Body of pancreas (tissue), 4 donors: ENCODE results near the gene NOTCH4. TPM values are rescaled to one million over a fixed set of nuclear protein-coding genes. Genes with fewer than 3 reads are reported as not detected.

Experiments used
- ATAC-seq: fragments of 150-250 bp; one replicate; pipeline ENCODE4 v1.9.1; 2016
- DNase-seq, 4 donors: peaks; one replicate each; pipeline ENCODE4 v3.0.0-alpha.2; 2019
- H3K27ac ChIP-seq, 4 donors: fragments of 200-600 bp; sonication (generic); 1 replicate in 3 of 4; 2 replicates in 1 of 4; pipeline versions ENCODE4 v1.5.1 to v1.6.1; 2016 to 2019; ENCODE audit warnings: mild to moderate bottlenecking in 1 of 4, mixed read lengths in 1 of 4, moderate library complexity in 1 of 4
- H3K27me3 ChIP-seq, 2 donors: fragments of 200-600 bp; sonication (generic); one replicate each; pipeline ENCODE4 v1.6.0; 2016; ENCODE audit warnings: mild to moderate bottlenecking in 1 of 2
- H3K36me3 ChIP-seq, 2 donors: fragments of 200-600 bp; sonication (generic); replicated peaks in 1 of 2; 2 replicates each; pipeline ENCODE4 v1.5.1; 2016; ENCODE audit warnings: low read depth in 2 of 2; ENCODE audit not compliant: insufficient read depth in 1 of 2
- H3K4me1 ChIP-seq: fragments of 200-600 bp; sonication (generic); one replicate; pipeline ENCODE4 v1.6.0; 2016
- H3K4me3 ChIP-seq, 2 donors: fragments of 200-600 bp; sonication (generic); 1 replicate in 1 of 2; 2 replicates in 1 of 2; pipeline ENCODE4 v1.5.1; 2016 to 2019
- H3K9me3 ChIP-seq, 3 donors: fragments of 200-600 bp; sonication (generic); 1 replicate in 2 of 3; 2 replicates in 1 of 3; pipeline ENCODE4 v1.5.1; 2016
- POLR2A ChIP-seq, 3 donors: fragments of 450-650 bp; IDR thresholded peaks; one replicate each; pipeline ENCODE4 v1.6.1; 2016; ENCODE audit warnings: antibody characterized with exemption in 3 of 3, mild to moderate bottlenecking in 2 of 3
- WGBS, 2 donors: methylation state at CpG; one replicate each; pipeline ENCODE4 v1.1.5; 2017; 5-methylcytosine and 5-hydroxymethylcytosine counted together
- intact Hi-C: fragments of 100-400 bp; cut with DNase I; formaldehyde crosslinking; loops from one replicate; pipeline ENCODE4 v1.15.1; 2023
- total RNA-seq, 2 donors: library from RNA; depleted of rRNA; stranded (reverse); fragments of >200 nt; gene quantifications; one replicate each; pipeline ENCODE4 v1.1.0, GENCODE V29; 2016
- TF ChIP-seq, protein P1 (sequence below), 7 experiments: fragments of 450-650 bp in 4 of 7; fragments of 200-600 bp in 3 of 7; sonication (generic) in 3 of 7; IDR thresholded peaks; one replicate each; pipeline ENCODE4 v1.5.1; 2016 to 2019; ENCODE audit warnings: antibody characterized with exemption in 7 of 7

Gene NOTCH4
- total RNA-seq, 2 donors from 2014 or later: 10.6 to 48.1 TPM

DNA sequence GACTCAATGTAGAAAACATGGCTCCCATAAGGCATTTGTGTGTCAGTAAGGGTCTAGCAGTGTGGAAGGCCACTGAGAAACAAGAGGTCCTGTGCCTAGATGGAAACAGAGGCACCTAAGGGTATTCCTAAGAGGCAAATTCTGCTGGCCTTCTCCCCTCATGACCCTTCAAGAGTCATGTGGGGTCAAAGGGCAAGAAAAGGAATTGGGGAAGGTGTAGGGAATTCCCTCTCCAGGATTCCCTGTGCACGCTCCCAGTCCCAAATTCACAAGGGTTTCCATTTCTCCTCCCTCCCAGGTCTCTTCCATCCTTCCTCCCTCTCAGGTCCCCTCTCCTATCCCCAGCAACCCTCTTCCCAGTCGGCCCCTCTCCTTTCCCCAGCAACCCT is 48.6 kb downstream of the NOTCH4 start:
- peak overlapping the region in 3 of 4 donors; percentile 83 to 94 (median 87) for H3K27ac ChIP-seq
- DNase-seq: no peak
- H3K9me3 ChIP-seq: no peaks in the 10 kb centered on the region
- intact Hi-C loops: no loop called here
- ATAC-seq: no peak
- H3K36me3 ChIP-seq: no peaks in the 10 kb centered on the region
- H3K4me1 ChIP-seq: peaks cover 41% of the 10 kb centered on the region
- WGBS, 2 donors: 13 to 16% methylated on average over 2 of the region's 2 CpGs
- TF ChIP-seq, protein P1, sequence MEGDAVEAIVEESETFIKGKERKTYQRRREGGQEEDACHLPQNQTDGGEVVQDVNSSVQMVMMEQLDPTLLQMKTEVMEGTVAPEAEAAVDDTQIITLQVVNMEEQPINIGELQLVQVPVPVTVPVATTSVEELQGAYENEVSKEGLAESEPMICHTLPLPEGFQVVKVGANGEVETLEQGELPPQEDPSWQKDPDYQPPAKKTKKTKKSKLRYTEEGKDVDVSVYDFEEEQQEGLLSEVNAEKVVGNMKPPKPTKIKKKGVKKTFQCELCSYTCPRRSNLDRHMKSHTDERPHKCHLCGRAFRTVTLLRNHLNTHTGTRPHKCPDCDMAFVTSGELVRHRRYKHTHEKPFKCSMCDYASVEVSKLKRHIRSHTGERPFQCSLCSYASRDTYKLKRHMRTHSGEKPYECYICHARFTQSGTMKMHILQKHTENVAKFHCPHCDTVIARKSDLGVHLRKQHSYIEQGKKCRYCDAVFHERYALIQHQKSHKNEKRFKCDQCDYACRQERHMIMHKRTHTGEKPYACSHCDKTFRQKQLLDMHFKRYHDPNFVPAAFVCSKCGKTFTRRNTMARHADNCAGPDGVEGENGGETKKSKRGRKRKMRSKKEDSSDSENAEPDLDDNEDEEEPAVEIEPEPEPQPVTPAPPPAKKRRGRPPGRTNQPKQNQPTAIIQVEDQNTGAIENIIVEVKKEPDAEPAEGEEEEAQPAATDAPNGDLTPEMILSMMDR (IDR thresholded peaks at IDR 0.05): no peak
- TF ChIP-seq POLR2A (IDR thresholded peaks at IDR 0.05): no peak
- no peaks in the 10 kb centered on the region for H3K27me3 ChIP-seq
- peak overlapping the region; percentile 53 to 98 for H3K4me3 ChIP-seq

- H3K4me3 ChIP-seq: no peak overlapping the region
Observed at GRCh38 chr6:32174416-32174815, 49.5 kb downstream of the NOTCH4 start.

DNA sequence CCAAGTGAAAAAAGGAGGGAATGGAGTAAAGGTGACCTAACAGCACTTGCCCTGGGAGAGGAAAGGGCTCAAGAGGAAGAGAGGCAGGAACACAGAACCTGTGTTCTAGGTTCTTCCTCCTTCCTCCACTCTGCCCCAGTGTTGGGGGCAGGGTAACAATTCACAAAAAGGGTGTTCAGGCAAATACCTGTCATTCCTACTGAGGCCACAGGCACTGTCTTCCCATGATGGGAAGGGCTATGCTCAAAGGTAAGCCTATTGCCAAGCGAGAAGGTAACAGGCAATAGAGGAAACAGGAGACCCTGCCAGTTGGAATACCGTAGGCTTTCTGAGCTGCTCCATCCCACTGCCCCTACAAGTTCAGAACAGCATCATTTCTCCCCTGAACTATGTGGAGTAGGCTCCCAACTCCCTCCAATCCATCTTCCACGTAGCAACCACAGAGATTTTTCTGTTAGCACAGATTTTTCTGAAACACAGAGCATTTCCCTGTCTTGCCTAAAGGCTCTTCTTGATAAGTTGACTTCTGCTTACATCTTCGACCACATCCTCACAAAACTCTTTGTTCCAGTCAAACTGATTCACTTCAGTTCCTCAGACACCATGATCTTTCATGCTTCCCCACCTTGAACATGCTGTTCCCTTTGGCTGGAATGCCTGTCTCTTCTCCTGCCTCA is 50.7 kb downstream of the NOTCH4 start:
- ATAC-seq (no peak), DNase-seq (no peak)
- no peak overlapping the region for H3K27ac ChIP-seq
- no peaks in the 10 kb centered on the region for H3K9me3 ChIP-seq
- intact Hi-C loops: no loop called here
- no peaks in the 10 kb centered on the region for H3K27me3 ChIP-seq
- no peak overlapping the region for H3K4me3 ChIP-seq
- H3K4me1 ChIP-seq: peaks cover 26% of the 10 kb centered on the region
- no peaks in the 10 kb centered on the region for H3K36me3 ChIP-seq
- TF ChIP-seq POLR2A (IDR thresholded peaks at IDR 0.05): no peak
- TF ChIP-seq, protein P1 (IDR thresholded peaks at IDR 0.05): no peak
- WGBS, 2 donors: 75 to 82% methylated on average over 4 of the region's 4 CpGs

More at GRCh38 chr6:32174416-32174815, 49.5 kb downstream of the NOTCH4 start:
- Histone ChIP-seq H3K27me3 (no peaks in the 10 kb centered on the region), H3K36me3 (no peaks in the 10 kb centered on the region), H3K9me3 (no peaks in the 10 kb centered on the region), H3K27ac (no peak overlapping the region), H3K4me1 (peaks cover 32% of the 10 kb centered on the region)
- ATAC-seq (no peak), DNase-seq (no peak)
- 79 to 83% methylated on average over 1 of the region's 1 CpG for WGBS, 2 donors
- intact Hi-C loops: no loop called here
- TF ChIP-seq, protein P1 (IDR thresholded peaks at IDR 0.05): no peak
- no peak for TF ChIP-seq POLR2A (IDR thresholded peaks at IDR 0.05)

- Histone ChIP-seq H3K4me3 (no peak overlapping the region), H3K4me1 (peaks cover 14% of the 10 kb centered on the region), H3K27ac (no peak overlapping the region), H3K36me3 (peaks cover 0 to 1% of the 10 kb centered on the region in 2 donors), H3K27me3 (no peaks in the 10 kb centered on the region), H3K9me3 (no peaks in the 10 kb centered on the region)
- no peak for TF ChIP-seq POLR2A (IDR thresholded peaks at IDR 0.05)
- TF ChIP-seq, protein P1 (IDR thresholded peaks at IDR 0.05): no peak
- DNase-seq (no peak), ATAC-seq (no peak)
- 93 to 96% methylated on average over 6 of the region's 6 CpGs for WGBS, 2 donors
- intact Hi-C loops: no loop called here
Observed at GRCh38 chr6:32171234-32171633, 52.6 kb downstream of the NOTCH4 start.

DNA sequence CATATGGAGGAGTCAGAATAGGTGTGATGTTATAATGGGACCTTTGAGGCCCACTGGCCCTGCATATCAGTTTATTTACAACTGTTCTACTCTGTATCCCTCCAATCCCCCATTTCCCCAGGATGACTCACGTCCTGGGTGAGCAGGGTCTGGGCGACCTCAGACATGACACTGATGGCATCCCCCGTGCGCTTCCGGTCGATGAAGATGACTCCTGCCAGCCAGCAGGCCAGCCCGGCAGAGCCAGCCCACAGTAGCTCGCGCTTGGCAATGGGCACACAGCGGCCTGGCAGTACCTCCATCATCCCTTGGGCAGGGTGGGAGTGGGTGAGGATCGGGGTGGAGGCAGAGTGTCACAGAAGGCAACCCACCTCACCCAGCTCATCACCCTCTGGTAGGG is 53.6 kb downstream of the NOTCH4 start:
- no peak for ATAC-seq
- DNase-seq: no peak
- no peak for TF ChIP-seq POLR2A (IDR thresholded peaks at IDR 0.05)
- TF ChIP-seq, protein P1 (IDR thresholded peaks at IDR 0.05): no peak
- H3K4me3 ChIP-seq: no peak overlapping the region
- H3K4me1 ChIP-seq: peaks cover 9% of the 10 kb centered on the region
- H3K27ac ChIP-seq: no peak overlapping the region
- H3K27me3 ChIP-seq: no peaks in the 10 kb centered on the region
- intact Hi-C loops: no loop called here
- H3K9me3 ChIP-seq: no peaks in the 10 kb centered on the region
- 95 to 97% methylated on average over 8 to 11 of the region's 11 CpGs for WGBS, 2 donors
- peaks cover 0 to 1% of the 10 kb centered on the region in 2 donors for H3K36me3 ChIP-seq
